Activated CD8-positive, alpha-beta memory T cell treated with anti-CD3 and anti-CD28 coated beads for 36 hours (primary cell): ENCODE measurements around the gene NAV2. TPM values are rescaled to one million over a fixed set of nuclear protein-coding genes. Genes with fewer than 3 reads are reported as not detected.

Source experiments
- CTCF ChIA-PET: fragments of 350-600 bp; sonication (Branson Sonifier 250); formaldehyde crosslinking; loops from one replicate; lab custom pipeline; 2021; ENCODE audit warnings: antibody characterized with exemption; lab: Charles Lee
- POLR2A ChIA-PET: fragments of 350-600 bp; sonication (Branson Sonifier 250); formaldehyde crosslinking; loops from one replicate; lab custom pipeline; 2021; ENCODE audit warnings: antibody characterized with exemption; lab: Charles Lee
- total RNA-seq, 2 experiments: library from RNA; stranded (reverse); gene quantifications; one replicate each; pipeline ENCODE4 v1.2.3, GENCODE V29; 2021

Gene NAV2
- total RNA-seq, 2 experiments from 2014 or later: 0.23 to 0.25 TPM

DNA sequence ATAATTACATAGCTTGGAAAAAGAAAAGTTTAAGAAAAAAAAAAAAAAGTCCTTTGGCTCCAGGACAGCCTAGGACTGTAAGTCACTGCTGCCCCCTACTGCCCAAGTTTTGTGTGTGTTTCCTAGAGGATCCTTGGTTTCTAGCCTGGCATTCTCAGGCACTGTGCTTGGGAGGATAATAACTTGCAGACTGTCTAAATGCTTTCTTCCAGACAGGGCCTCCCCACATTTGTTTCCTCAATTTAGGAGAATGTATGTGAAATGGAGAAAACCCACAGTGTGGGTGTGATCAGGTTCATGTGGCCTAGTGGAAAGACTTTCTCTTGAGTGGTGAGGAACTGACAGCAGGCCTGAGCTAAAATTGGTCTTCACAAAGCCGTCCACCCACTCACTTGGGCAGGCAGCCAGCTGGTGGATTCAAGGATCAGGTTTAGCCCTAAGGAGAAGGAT is 191.0 kb downstream of the NAV2 start:
- ChIA-PET POLR2A (no interaction called here), CTCF (interaction anchor here (0.7 to 1.3 kb wide), 5 partner anchors 9 to 346 kb away, joined by 3 to 6 read pairs (median 3); no protein-coding TSS in a partner anchor)

- CTCF ChIA-PET: interaction anchor here (0.7 kb wide), 1 partner anchor 68 kb away, joined by 3 read pairs; no protein-coding TSS in a partner anchor
- POLR2A ChIA-PET: no interaction called here
Observed at GRCh38 chr11:19905280-19905853, 192.7 kb downstream of the NAV2 start.

GRCh38 chr11:19906126-19906525 is 193.5 kb downstream of the NAV2 start:
- CTCF ChIA-PET: interaction anchor here (0.7 to 0.9 kb wide), 2 partner anchors 67 to 349 kb away, joined by 3 read pairs; no protein-coding TSS in a partner anchor
- POLR2A ChIA-PET: no interaction called here

- CTCF ChIA-PET: interaction anchor here (0.9 kb wide), 1 partner anchor 350 kb away, joined by 3 read pairs; no protein-coding TSS in a partner anchor
- POLR2A ChIA-PET: no interaction called here
Observed at GRCh38 chr11:19907008-19907579, 194.5 kb downstream of the NAV2 start.

GRCh38 chr11:19907839-19908238 is 195.2 kb downstream of the NAV2 start:
- POLR2A ChIA-PET: no interaction called here

GRCh38 chr11:19910931-19911330 is 198.3 kb downstream of the NAV2 start:
- CTCF ChIA-PET: interaction anchor here (0.6 kb wide), 1 partner anchor 202 kb away, joined by 3 read pairs; no protein-coding TSS in a partner anchor

More at GRCh38 chr11:19907839-19908238, 195.2 kb downstream of the NAV2 start:
- CTCF ChIA-PET: no interaction called here

GRCh38 chr11:19912115-19912957 is 199.7 kb downstream of the NAV2 start:
- ChIA-PET CTCF (interaction anchor here (2.1 kb wide), 1 partner anchor 9 kb away, joined by 6 read pairs; no protein-coding TSS in a partner anchor), POLR2A (no interaction called here)

More at GRCh38 chr11:19910931-19911330, 198.3 kb downstream of the NAV2 start:
- POLR2A ChIA-PET: no interaction called here

DNA sequence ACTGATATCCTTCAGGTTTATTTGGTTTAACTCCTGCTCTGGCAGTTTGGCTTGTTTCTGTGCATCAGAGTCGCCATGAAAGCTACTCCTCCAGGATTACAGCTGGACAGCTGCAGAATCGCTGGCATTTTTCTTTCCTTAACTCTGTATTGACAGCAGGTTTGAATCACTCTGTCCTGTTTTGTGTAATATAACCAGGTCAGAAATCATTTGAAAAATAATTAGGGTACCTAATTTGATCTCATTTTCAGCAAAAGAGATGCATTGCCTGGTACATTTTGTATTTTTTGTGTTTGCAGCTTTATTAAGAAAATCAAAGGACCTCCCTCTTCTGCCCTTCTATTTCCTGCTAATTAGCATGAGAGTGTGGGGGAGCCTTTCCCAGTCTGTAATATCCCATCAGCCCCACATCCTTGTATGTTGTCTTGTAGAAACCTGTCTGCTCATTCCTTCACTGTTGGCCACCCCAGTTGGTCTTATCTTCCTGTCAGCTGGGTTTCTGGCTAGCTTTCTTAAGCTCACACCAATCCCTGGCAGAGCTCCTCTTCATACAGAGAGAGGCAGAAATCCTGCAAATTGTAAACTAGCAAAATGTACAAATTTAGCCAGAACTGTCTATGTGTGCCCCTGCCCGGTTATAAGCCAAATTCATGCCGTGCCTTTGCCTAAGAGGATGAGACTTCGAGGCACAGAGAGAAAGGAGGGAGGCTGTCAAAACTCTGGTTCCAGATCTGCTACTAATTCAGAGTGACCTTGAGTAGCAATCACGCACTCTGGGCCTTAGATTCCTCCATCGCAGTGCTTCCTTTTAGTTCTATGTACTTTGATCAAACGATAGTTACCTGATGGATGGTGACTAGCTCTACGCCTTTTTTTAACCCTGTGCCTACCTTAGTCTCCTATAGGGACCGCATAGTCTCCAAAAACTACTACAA is 200.6 kb downstream of the NAV2 start:
- ChIA-PET POLR2A (no interaction called here), CTCF (interaction anchor here (2.1 kb wide), 1 partner anchor 10 kb away, joined by 6 read pairs; no protein-coding TSS in a partner anchor)

DNA sequence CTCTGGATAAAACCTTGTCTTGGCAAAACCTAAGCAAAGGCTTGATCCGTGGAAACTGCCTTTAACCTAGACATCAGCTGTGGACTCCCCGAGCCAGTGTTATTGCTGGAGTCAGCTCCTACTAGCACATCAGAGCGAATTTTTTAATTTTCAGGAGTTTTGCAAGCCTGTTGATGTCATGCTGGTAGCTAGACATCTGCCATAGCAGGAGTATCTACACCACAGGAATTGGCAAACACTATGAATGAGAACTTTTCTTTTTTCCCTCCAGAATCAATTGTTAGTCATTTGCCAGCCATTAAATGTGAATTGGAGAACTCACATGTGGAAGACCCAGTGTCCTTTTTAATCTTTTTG is 201.2 kb downstream of the NAV2 start:
- POLR2A ChIA-PET: no interaction called here
- CTCF ChIA-PET: no interaction called here

GRCh38 chr11:19915808-19916207 is 203.2 kb downstream of the NAV2 start:
- POLR2A ChIA-PET: no interaction called here
- CTCF ChIA-PET: no interaction called here

GRCh38 chr11:19917069-19917468 is 204.4 kb downstream of the NAV2 start:
- CTCF ChIA-PET: no interaction called here
- POLR2A ChIA-PET: no interaction called here

DNA sequence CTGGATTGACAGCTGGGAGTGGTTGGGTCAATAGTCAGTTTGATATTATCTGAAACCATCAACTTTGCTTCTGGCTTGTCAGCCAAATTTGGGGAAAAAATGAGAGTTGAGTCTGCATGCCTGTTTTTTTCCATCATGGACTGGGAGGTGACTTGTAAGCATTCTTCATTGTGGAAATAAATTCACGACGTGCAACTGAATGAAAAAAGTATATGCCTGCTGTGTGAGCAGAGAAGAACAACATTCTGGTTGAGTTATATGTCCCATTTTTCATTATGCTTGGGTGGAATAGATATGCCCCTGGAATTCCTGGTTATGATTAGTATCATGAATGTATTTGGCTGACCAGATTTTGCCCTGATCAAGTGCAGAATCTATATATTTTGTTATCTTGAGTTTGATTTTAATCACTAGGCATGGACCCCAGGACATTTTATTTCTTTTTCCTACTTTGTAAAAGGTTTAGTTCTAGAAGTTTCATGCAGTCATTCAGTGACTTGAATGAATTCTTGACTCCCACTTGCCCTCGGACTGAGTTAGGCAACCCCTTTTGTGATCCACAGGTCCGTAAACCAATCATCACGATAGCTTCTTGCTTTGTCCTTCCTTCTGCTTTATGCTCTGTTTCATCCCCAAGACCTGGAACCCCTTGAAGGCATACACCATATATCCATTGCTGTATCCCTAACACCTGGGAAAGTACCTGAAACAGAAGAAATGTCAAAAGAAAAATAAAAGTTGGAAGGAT is 205.8 kb downstream of the NAV2 start:
- ChIA-PET CTCF (no interaction called here), POLR2A (no interaction called here)

DNA sequence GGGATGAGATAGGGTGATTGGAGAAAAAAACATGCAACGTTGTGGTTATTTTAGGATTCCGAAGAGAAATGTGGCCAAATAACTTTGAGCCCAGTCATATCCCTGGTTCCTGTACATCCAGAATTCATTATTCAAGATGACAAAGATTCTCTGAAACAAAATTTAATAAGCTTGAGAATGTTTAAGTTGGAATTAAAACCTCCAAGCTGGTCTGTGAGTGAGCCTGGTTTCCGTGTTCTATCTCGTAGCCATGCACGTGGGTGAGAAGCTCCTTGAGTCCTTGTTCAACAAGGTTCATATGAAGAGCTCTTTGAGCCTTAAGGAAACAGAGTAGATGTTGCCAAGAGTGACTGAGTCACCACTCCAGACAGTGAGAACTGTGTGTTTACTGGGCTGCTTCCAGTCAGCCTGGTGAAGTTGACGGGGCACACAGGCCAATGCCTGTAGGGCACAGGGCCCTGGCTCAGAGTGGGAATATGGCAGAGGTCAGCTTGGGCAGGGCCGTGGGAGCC is 206.5 kb downstream of the NAV2 start:
- POLR2A ChIA-PET: no interaction called here
- CTCF ChIA-PET: no interaction called here

DNA sequence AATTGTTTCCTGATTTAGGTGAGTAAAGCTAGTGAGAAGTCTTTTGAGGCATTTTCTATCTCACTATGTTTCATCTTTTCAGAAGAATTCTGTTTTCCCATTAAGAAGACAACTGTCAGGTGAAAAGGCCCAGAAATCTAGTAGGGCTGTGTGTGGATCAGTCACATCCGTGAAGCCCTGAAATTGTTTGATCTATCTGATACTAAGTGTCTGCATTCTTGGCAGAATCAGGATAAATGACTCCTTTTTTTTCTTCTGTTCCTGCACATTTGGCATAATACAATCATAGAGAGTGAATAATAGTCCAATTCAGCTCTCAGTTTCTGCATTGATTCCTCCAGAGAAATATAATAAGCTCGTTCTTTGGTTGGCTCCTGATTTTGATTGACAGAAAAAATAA is 208.3 kb downstream of the NAV2 start:
- POLR2A ChIA-PET: no interaction called here
- CTCF ChIA-PET: interaction anchor here (1.0 kb wide), 1 partner anchor 29 kb away, joined by 3 read pairs; no protein-coding TSS in a partner anchor

- ChIA-PET CTCF (no interaction called here), POLR2A (no interaction called here)
Observed at GRCh38 chr11:19921976-19922688, 209.5 kb downstream of the NAV2 start.

DNA sequence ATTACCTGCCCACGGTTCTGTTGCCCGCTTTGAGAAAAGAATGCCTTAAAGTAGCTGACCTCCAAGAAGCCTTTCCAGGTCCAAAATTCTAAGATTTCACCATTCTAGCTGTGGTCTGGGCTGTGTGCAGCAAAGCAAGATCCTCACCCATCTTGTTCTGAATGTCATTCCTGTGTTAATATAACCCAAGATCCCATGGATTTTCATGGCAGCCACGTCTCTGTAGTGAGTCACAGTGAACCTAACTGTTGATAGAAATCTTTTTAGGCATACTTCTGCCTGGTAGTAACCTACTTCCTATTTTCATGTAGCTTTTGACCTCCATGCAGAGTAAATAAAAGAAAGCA is 210.0 kb downstream of the NAV2 start:
- CTCF ChIA-PET: no interaction called here
- POLR2A ChIA-PET: no interaction called here

DNA sequence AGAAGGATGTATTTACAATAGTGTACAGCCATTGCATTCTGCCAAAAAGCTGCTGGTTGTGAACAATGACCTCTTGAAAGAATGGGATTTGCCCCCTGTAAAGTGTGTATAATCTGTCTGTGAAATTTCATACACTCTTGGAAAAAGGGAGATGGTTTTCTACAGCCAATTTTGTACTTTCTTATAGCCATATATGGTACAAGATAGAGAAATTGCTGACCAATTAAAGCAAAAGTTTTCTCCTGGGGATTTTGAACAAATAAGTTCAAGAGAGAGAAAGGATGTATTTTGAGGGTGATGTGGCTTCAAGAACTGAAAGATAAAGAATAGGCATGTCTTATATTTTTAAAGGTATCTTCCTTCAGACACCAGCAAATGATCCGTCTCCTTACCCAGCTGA is 211.0 kb downstream of the NAV2 start:
- POLR2A ChIA-PET: no interaction called here
- CTCF ChIA-PET: no interaction called here

DNA sequence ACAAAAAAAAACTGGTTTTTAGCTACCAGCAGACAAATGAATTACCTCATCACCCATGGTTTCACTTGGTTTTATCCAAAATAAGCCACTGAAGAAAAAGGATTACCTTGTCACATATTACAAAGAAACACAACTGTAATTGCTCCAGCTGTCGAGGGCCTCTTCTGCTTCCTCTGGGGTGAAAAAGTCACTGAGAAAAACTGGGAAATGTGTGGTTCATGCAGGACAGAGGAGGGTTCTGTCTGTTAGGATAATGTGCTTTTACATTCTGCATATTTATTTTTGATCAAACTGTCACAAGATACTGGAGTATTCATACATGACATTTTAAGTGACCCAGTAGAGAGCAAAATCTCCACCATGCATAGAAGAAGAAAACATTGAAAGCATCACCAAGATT is 211.7 kb downstream of the NAV2 start:
- ChIA-PET CTCF (no interaction called here), POLR2A (no interaction called here)
